ENCODE data around the gene TNS1. TPM values are rescaled to one million over a fixed set of nuclear protein-coding genes. Genes with fewer than 3 reads are reported as not detected.

Gene TNS1
- total RNA-seq, 1 donor from 2014 or later = 1.6 TPM

DNA sequence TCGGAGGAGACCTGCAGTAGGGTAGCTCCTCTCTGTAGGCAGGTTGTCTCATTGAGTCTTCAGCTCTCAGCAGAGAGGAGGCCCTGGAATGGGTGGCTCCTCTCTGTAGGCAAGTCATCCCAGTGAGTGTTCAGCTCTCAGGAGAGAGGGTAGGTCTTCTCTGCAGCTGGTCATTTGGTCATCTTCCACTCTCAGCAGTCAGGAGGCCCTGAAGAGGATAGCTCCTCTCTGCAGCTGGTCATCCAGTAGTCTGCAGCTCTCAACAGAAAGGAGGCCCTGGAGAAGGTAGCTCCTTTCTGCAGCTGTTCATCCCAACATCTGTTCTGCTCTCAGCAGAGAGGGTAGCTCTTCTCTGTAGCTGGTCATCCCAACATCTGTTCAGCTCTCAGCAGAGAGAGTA lies 40.3 kb upstream of the TNS1 start:
- TF ChIP-seq, protein P1, sequence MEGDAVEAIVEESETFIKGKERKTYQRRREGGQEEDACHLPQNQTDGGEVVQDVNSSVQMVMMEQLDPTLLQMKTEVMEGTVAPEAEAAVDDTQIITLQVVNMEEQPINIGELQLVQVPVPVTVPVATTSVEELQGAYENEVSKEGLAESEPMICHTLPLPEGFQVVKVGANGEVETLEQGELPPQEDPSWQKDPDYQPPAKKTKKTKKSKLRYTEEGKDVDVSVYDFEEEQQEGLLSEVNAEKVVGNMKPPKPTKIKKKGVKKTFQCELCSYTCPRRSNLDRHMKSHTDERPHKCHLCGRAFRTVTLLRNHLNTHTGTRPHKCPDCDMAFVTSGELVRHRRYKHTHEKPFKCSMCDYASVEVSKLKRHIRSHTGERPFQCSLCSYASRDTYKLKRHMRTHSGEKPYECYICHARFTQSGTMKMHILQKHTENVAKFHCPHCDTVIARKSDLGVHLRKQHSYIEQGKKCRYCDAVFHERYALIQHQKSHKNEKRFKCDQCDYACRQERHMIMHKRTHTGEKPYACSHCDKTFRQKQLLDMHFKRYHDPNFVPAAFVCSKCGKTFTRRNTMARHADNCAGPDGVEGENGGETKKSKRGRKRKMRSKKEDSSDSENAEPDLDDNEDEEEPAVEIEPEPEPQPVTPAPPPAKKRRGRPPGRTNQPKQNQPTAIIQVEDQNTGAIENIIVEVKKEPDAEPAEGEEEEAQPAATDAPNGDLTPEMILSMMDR (IDR thresholded peaks at IDR 0.05; ENCODE audit: insufficient read depth, low read length, severe bottlenecking) = no peak
- Histone ChIP-seq H3K27me3 (ENCODE audit: control insufficient read depth, insufficient read depth, low read length) (peaks cover 10% of the 10 kb centered on the region), H3K36me3 (ENCODE audit: control insufficient read depth, insufficient read depth, low read length) (no peaks in the 10 kb centered on the region), H3K4me3 (ENCODE audit: low read depth, low read length) (no peak overlapping the region)
- DNase-seq (ENCODE audit: low read depth) = no peak
- FAIRE-seq = no peak

DNA sequence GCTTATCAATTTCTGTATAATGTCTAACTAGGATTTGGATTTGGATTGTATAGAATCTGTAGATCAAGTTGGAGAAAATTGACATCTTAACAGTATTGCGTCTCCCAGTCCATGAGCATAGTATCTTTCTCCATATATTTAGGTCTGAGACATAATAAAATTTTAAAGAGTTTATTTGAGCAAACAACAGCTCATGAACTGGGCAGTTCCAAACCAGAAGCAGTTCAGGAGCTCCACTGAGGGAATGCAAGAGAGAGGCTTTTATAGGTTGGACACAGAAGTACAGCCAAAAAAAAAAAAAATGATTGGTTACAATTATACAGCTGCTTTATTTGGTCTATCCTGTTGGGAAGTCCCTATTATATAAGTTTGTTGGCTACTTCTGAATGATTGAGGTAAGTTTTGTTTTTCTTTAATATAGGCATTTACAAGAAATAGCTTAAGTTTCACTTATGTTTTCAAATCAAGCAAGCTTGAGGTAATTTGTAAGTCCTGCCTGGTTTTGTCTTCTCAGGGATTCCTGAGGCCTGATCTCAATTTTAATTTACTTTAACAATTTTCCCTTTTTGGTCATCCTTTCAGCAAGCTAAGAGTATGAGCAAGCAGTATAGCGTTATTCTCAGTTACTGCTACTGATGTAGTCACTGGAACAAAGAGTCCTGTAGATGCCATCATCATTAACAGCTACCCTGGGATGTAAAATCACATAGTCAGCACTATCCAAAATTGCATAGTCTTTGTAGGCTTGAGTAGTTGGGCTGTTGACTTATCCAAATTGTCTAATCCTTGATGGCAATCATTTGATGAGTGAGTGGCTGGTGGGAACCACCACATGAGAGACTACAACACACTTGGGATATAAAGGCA lies 38.7 kb upstream of the TNS1 start:
- no peak for FAIRE-seq

DNA sequence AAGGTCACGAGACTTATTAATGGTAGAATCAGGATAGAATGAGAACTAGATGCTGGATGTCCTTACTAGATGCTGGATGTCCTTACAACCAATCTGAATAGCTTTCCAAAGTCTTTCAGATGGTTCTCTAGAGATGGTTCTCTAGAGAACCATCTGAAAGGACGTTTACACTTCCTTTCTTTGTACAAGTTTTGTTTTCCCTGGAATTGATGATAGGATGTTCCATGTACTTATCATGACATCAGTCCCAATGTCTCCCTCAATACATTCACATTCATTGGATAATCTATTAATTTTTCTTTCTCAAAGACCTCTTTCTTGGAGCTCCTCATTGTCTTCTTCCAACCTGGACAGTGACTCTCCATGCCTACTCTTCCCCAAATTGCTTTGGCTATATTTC lies 38.1 kb upstream of the TNS1 start:
- DNase-seq (ENCODE audit: low read depth) (no peak), FAIRE-seq (no peak)
- H3K27me3 ChIP-seq (ENCODE audit: control insufficient read depth, insufficient read depth, low read length) = peaks cover 10% of the 10 kb centered on the region
- TF ChIP-seq, protein P1 (IDR thresholded peaks at IDR 0.05; ENCODE audit: insufficient read depth, low read length, severe bottlenecking) = no peak
- no peak overlapping the region for H3K4me3 ChIP-seq (ENCODE audit: low read depth, low read length)
- no peaks in the 10 kb centered on the region for H3K36me3 ChIP-seq (ENCODE audit: control insufficient read depth, insufficient read depth, low read length)

More for the DNA sequence above, 38.7 kb upstream of the TNS1 start:
- TF ChIP-seq, protein P1 (IDR thresholded peaks at IDR 0.05; ENCODE audit: insufficient read depth, low read length, severe bottlenecking) = no peak
- DNase-seq (ENCODE audit: low read depth) = no peak
- no peaks in the 10 kb centered on the region for H3K36me3 ChIP-seq (ENCODE audit: control insufficient read depth, insufficient read depth, low read length)
- no peak overlapping the region for H3K4me3 ChIP-seq (ENCODE audit: low read depth, low read length)
- peaks cover 10% of the 10 kb centered on the region for H3K27me3 ChIP-seq (ENCODE audit: control insufficient read depth, insufficient read depth, low read length)

DNA sequence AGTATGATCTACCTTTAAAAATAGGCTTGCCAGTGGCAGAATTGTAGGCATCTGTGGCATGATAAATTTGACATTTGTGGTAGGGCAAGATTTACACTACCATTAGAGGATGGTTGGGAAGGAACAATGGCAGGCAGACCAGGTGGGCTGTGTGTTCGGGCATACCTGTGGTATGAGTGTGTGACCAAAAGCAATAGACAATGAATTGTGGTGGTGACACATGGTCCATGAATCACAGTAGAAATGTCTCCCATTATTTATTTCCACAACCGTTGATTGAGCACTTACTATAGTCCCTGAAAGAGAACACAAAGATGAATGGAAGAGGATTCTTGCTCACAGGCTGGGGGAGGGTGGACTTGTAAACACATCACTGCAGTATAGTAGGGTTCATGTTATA lies 36.4 kb upstream of the TNS1 start:
- TF ChIP-seq, protein P1 (IDR thresholded peaks at IDR 0.05; ENCODE audit: insufficient read depth, low read length, severe bottlenecking) = no peak
- peaks cover 10% of the 10 kb centered on the region for H3K27me3 ChIP-seq (ENCODE audit: control insufficient read depth, insufficient read depth, low read length)
- no peak for FAIRE-seq
- H3K36me3 ChIP-seq (ENCODE audit: control insufficient read depth, insufficient read depth, low read length) = no peaks in the 10 kb centered on the region
- no peak overlapping the region for H3K4me3 ChIP-seq (ENCODE audit: low read depth, low read length)
- DNase-seq (ENCODE audit: low read depth) = peak; percentile 91

DNA sequence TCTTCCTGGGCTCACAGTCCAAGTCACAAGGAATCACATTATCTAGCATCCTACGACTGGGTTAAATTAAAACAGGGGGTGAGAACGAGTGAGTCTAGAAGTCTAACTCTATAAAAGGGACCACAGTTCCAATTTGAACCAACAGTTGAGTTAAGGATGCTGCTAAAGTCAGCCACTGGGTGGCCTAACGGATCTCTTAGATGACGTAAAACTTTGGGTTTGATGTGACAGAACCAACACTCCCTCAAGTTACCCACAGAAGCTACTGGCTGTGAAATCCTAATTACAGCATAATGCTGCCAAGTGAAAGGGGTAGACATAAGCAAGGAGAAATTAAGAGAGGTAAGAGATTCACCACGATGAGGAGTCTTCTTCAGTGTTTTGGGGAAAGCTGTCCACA lies 33.6 kb upstream of the TNS1 start:
- TF ChIP-seq, protein P1 (IDR thresholded peaks at IDR 0.05; ENCODE audit: insufficient read depth, low read length, severe bottlenecking) = no peak
- FAIRE-seq (no peak), DNase-seq (ENCODE audit: low read depth) (no peak)
- Histone ChIP-seq H3K36me3 (ENCODE audit: control insufficient read depth, insufficient read depth, low read length) (no peaks in the 10 kb centered on the region), H3K4me3 (ENCODE audit: low read depth, low read length) (no peak overlapping the region), H3K27me3 (ENCODE audit: control insufficient read depth, insufficient read depth, low read length) (peaks cover 2% of the 10 kb centered on the region)
